ENCODE results near the gene MICAL3. TPM values are rescaled to one million over a fixed set of nuclear protein-coding genes. Genes with fewer than 3 reads are reported as not detected.

The MICAL3 gene
- total and polyA plus RNA-seq, 9 of the 15 experiments (the other 6 are each of a cell fraction or from before 2014, with no cell fraction given) = 0.53 to 32.1 (median 12.3) TPM

GRCh38 chr22:17915676-17916075 is 108.7 kb downstream of the MICAL3 start (continued):
- TF ChIP-seq E2F6 (IDR thresholded peaks at IDR 0.05; ENCODE audit: borderline replicate concordance in 1 of 2, extremely low read depth in 1 of 2, insufficient read depth in 1 of 2, insufficient read length in 1 of 2, low read depth in 1 of 2, low read length in 1 of 2, poor library complexity in 1 of 2, severe bottlenecking in 1 of 2) (peak in 1 of 2 experiments; percentile 2), RBM25 (IDR thresholded peaks at IDR 0.05; ENCODE audit: low read depth, low read length, severe bottlenecking) (peak; percentile 75), ZNF121 (CRISPR knock-in tag; conservative IDR thresholded peaks at IDR 0.05) (peak; percentile 89), CHD1 (IDR thresholded peaks at IDR 0.05; ENCODE audit: low read length) (no peak), PTBP1 (IDR thresholded peaks at IDR 0.05; ENCODE audit: low read depth, low read length) (0 out of 2 replicates have a peak, but pooled peaks have one; percentile 35), ATF7 (IDR thresholded peaks at IDR 0.05) (no peak), PTRF (tag; IDR thresholded peaks at IDR 0.05) (no peak), ZNF717 (CRISPR knock-in tag; IDR thresholded peaks at IDR 0.05) (no peak), ZNF212 (CRISPR knock-in tag; IDR thresholded peaks at IDR 0.05) (no peak), CBX2 (IDR thresholded peaks at IDR 0.05; ENCODE audit: insufficient read depth, low read length, poor library complexity, severe bottlenecking) (no peak), U2AF1 (optimal IDR thresholded peaks at IDR 0.05; ENCODE audit: low read depth, low read length) (no peak), CC2D1A (IDR thresholded peaks at IDR 0.05) (no peak), HEY1 (CRISPR knock-in tag; IDR thresholded peaks at IDR 0.05; ENCODE audit: borderline replicate concordance) (no peak), HSF4 (CRISPR knock-in tag; IDR thresholded peaks at IDR 0.05; ENCODE audit: borderline replicate concordance) (no peak), ZNF551 (CRISPR knock-in tag; IDR thresholded peaks at IDR 0.05) (no peak), GTF2A2 (tag; IDR thresholded peaks at IDR 0.05) (no peak), SMAD1 (IDR thresholded peaks at IDR 0.05; ENCODE audit: low read depth, low read length, partially characterized antibody) (no peak), ETS2 (tag; IDR thresholded peaks at IDR 0.05; ENCODE audit: borderline replicate concordance, poor library complexity, severe bottlenecking) (no peak), PHB (CRISPR knock-in tag; IDR thresholded peaks at IDR 0.05) (no peak), KDM5B (IDR thresholded peaks at IDR 0.05; ENCODE audit: insufficient replicate concordance, low read depth, low read length) (no peak), IRF2 (CRISPR knock-in tag; IDR thresholded peaks at IDR 0.05) (no peak), RBBP5 (IDR thresholded peaks at IDR 0.05; ENCODE audit: borderline replicate concordance, insufficient read depth, low read length, poor library complexity, severe bottlenecking) (no peak), PATZ1 (CRISPR knock-in tag; IDR thresholded peaks at IDR 0.05; ENCODE audit: borderline replicate concordance) (no peak), HCFC1 (IDR thresholded peaks at IDR 0.05; ENCODE audit: low read depth, low read length) (no peak), ZKSCAN8 (CRISPR knock-in tag; IDR thresholded peaks at IDR 0.05) (no peak), POLR2B (IDR thresholded peaks at IDR 0.05; ENCODE audit: low read depth, partially characterized antibody) (no peak), MYNN (IDR thresholded peaks at IDR 0.05) (no peak), MYNN (CRISPR knock-in tag; IDR thresholded peaks at IDR 0.05) (no peak)

Measured in K562 (cell line).